Colonic mucosa (tissue), 4 donors: ENCODE data around the gene RNF112. TPM values are rescaled to one million over a fixed set of nuclear protein-coding genes. Genes with fewer than 3 reads are reported as not detected.
A peak's percentile ranks its signal among the peaks of the same experiment; 100 is the strongest.

Experiments
- DNase-seq: peaks from one replicate; pipeline ENCODE4 v3.0.0-alpha.2; 2020
- H3K27ac ChIP-seq: fragments of 200-600 bp; one replicate; pipeline ENCODE4 v1.8.0; 2021
- H3K27me3 ChIP-seq: fragments of 200-600 bp; one replicate; pipeline ENCODE4 v1.8.0; 2021
- H3K36me3 ChIP-seq: fragments of 200-600 bp; one replicate; pipeline ENCODE4 v1.8.0; 2021
- H3K4me1 ChIP-seq: fragments of 200-600 bp; one replicate; pipeline ENCODE4 v1.8.0; 2021; ENCODE audit warnings: mild to moderate bottlenecking
- H3K4me3 ChIP-seq: fragments of 200-600 bp; one replicate; pipeline ENCODE4 v1.8.0; 2021
- H3K9ac ChIP-seq, 2 donors: one replicate each; pipeline ENCODE4 v1.7.0; 2013; ENCODE audit warnings: control low read depth in 2 of 2, low read depth in 2 of 2, low read length in 2 of 2
- H3K9me3 ChIP-seq: fragments of 200-600 bp; one replicate; pipeline ENCODE4 v1.8.0; 2021
- CTCF ChIP-seq: fragments of 200-600 bp; IDR thresholded peaks from one replicate; pipeline ENCODE4 v1.8.0; 2022; ENCODE audit warnings: antibody characterized with exemption, mild to moderate bottlenecking
- intact Hi-C: fragments of 100-400 bp; cut with DNase I; formaldehyde crosslinking; loops from one replicate; pipeline ENCODE4 v1.14.1; 2022
- total RNA-seq, 2 donors: library from RNA; stranded (reverse); fragmentation: NEBNext Ultra II Directional in 1 of 2; extraction: Animal tissue kit (Norgen Biotek cat#: 25700) in 1 of 2; gene quantifications; one replicate each; pipeline ENCODE4 v1.2.1, GENCODE V29; 2021
- donor health status: healthy.
- donor health status: DM: no; HTN: no; CAD: no.
- donor health status: DM: no; HTN: no; CAD: no.

The RNF112 gene
- total RNA-seq, 2 donors from 2014 or later, result 2.4 to 4.3 TPM

- H3K27me3 ChIP-seq, result no peaks in the 10 kb centered on the region
- H3K36me3 ChIP-seq, result no peaks in the 10 kb centered on the region
- H3K9me3 ChIP-seq, result no peaks in the 10 kb centered on the region
- no peaks in the 10 kb centered on the region for H3K4me1 ChIP-seq
- peak overlapping the region; percentile 30 for H3K27ac ChIP-seq
- intact Hi-C loops, result no loop called here
- DNase-seq, result no peak
- TF ChIP-seq CTCF, result no peak
- H3K9ac ChIP-seq, result no peak overlapping the region
- H3K4me3 ChIP-seq, result no peak overlapping the region
Measured at GRCh38 chr17:19424934-19425868, 14.2 kb downstream of the RNF112 start.

GRCh38 chr17:19426631-19427030, 15.6 kb downstream of the RNF112 start:
- Histone ChIP-seq H3K4me3 (no peak overlapping the region), H3K27ac (no peak overlapping the region)
- TF ChIP-seq CTCF, result no peak

GRCh38 chr17:19431691-19432090, 20.7 kb downstream of the RNF112 start:
- Histone ChIP-seq H3K9me3 (no peaks in the 10 kb centered on the region), H3K4me3 (no peak overlapping the region), H3K27ac (no peak overlapping the region), H3K36me3 (no peaks in the 10 kb centered on the region), H3K27me3 (no peaks in the 10 kb centered on the region), H3K4me1 (no peaks in the 10 kb centered on the region), H3K9ac (no peak overlapping the region)
- no peak for TF ChIP-seq CTCF
- intact Hi-C loops, result no loop called here
- no peak for DNase-seq

More at GRCh38 chr17:19426631-19427030, 15.6 kb downstream of the RNF112 start:
- no peak for DNase-seq
- intact Hi-C loops, result no loop called here
- H3K36me3 ChIP-seq, result no peaks in the 10 kb centered on the region
- no peaks in the 10 kb centered on the region for H3K27me3 ChIP-seq
- no peaks in the 10 kb centered on the region for H3K9me3 ChIP-seq
- no peak overlapping the region for H3K9ac ChIP-seq
- no peaks in the 10 kb centered on the region for H3K4me1 ChIP-seq

GRCh38 chr17:19433255-19433654, 22.2 kb downstream of the RNF112 start:
- Histone ChIP-seq H3K4me3 (no peak overlapping the region), H3K27ac (no peak overlapping the region), H3K9ac (no peak overlapping the region), H3K36me3 (no peaks in the 10 kb centered on the region), H3K27me3 (no peaks in the 10 kb centered on the region), H3K4me1 (no peaks in the 10 kb centered on the region), H3K9me3 (no peaks in the 10 kb centered on the region)
- TF ChIP-seq CTCF, result no peak
- intact Hi-C loops, result no loop called here
- DNase-seq, result no peak

- Histone ChIP-seq H3K9me3 (no peaks in the 10 kb centered on the region), H3K27me3 (no peaks in the 10 kb centered on the region), H3K27ac (no peak overlapping the region), H3K4me3 (no peak overlapping the region), H3K4me1 (no peaks in the 10 kb centered on the region), H3K36me3 (no peaks in the 10 kb centered on the region), H3K9ac (no peak overlapping the region)
- intact Hi-C loops, result no loop called here
- no peak for DNase-seq
- no peak for TF ChIP-seq CTCF
Measured at GRCh38 chr17:19433727-19434340, 22.8 kb downstream of the RNF112 start.
